Measurements from ENCODE around the gene TMEM141.
A peak's percentile ranks its signal among the peaks of the same experiment; 100 is the strongest.

Gene TMEM141

GRCh38 chr9:136790640-136791515 lies at the start of gene TMEM141:
TSS of gene TMEM141 (plus strand) at chr9:136791344. CDS start at chr9:136791371, 27 bp downstream.
- peak; percentile 99 for DNase-seq

- DNase-seq = no peak
Measured at GRCh38 chr9:136741883-136742571, 49.1 kb upstream of the TMEM141 start.

- no peak for DNase-seq
Measured at GRCh38 chr9:136742591-136743391, 48.4 kb upstream of the TMEM141 start, which contains the start of gene LCN10. TSS of gene LCN10 (minus strand) at chr9:136742940. CDS start at chr9:136742903, 37 bp downstream.

GRCh38 chr9:136743639-136744211 lies 47.4 kb upstream of the TMEM141 start:
- no peak for DNase-seq

GRCh38 chr9:136744773-136745172 lies 46.4 kb upstream of the TMEM141 start:
- DNase-seq = no peak

GRCh38 chr9:136745389-136746154 lies 45.6 kb upstream of the TMEM141 start:
- no peak for DNase-seq

GRCh38 chr9:136746155-136746490 lies 45.0 kb upstream of the TMEM141 start:
- no peak for DNase-seq

- DNase-seq = no peak
Measured at GRCh38 chr9:136746621-136747020, 44.5 kb upstream of the TMEM141 start.

- no peak for DNase-seq
Measured at GRCh38 chr9:136747161-136748060, 43.7 kb upstream of the TMEM141 start.

GRCh38 chr9:136748201-136748600 lies 42.9 kb upstream of the TMEM141 start, which contains the start of gene LCN6:
TSS of gene LCN6 (minus strand) at chr9:136748525. CDS start at chr9:136748483, 42 bp downstream.
- no peak for DNase-seq

- DNase-seq = no peak
Measured at GRCh38 chr9:136748666-136749611, 42.2 kb upstream of the TMEM141 start.

- no peak for DNase-seq
Measured at GRCh38 chr9:136750526-136750925, 40.6 kb upstream of the TMEM141 start.

GRCh38 chr9:136751244-136751643 lies 39.9 kb upstream of the TMEM141 start:
- DNase-seq = no peak

- DNase-seq = no peak
Measured at GRCh38 chr9:136751814-136752213, 39.3 kb upstream of the TMEM141 start.

- DNase-seq = no peak
Measured at GRCh38 chr9:136753371-136754058, 37.6 kb upstream of the TMEM141 start.

- DNase-seq = no peak
Measured at GRCh38 chr9:136754059-136754572, 37.0 kb upstream of the TMEM141 start.

GRCh38 chr9:136754626-136755301 lies 36.4 kb upstream of the TMEM141 start:
- DNase-seq = no peak
